GM19351 (cell line): ENCODE results near the gene HOXB4.

Experiments
- ATAC-seq: cut with Tn5 transposase; IDR thresholded peaks from one replicate; pipeline ENCODE4 v1.9.1; 2021; ENCODE audit warnings: mild to moderate bottlenecking, moderate library complexity; ENCODE audit not compliant: unreplicated experiment

Gene HOXB4

GRCh38 chr17:48601539-48602425, 23.6 kb upstream of the HOXB4 start:
- no peak for ATAC-seq

GRCh38 chr17:48601207-48601538, 23.0 kb upstream of the HOXB4 start:
- no peak for ATAC-seq

- no peak for ATAC-seq
Measured at GRCh38 chr17:48600244-48601098, 22.3 kb upstream of the HOXB4 start.

GRCh38 chr17:48599354-48599753, 21.2 kb upstream of the HOXB4 start:
- no peak for ATAC-seq

GRCh38 chr17:48598736-48599135, 20.6 kb upstream of the HOXB4 start:
- no peak for ATAC-seq

- ATAC-seq, result no peak
Measured at GRCh38 chr17:48597778-48598631, 19.9 kb upstream of the HOXB4 start.

- no peak for ATAC-seq
Measured at GRCh38 chr17:48597528-48597777, 19.3 kb upstream of the HOXB4 start.

- no peak for ATAC-seq
Measured at GRCh38 chr17:48596735-48597527, 18.8 kb upstream of the HOXB4 start.

GRCh38 chr17:48596000-48596734, 18.0 kb upstream of the HOXB4 start:
- ATAC-seq, result no peak

GRCh38 chr17:48595278-48595999, 17.3 kb upstream of the HOXB4 start:
- no peak for ATAC-seq

- no peak for ATAC-seq
Measured at GRCh38 chr17:48594538-48595277, 16.6 kb upstream of the HOXB4 start.

GRCh38 chr17:48593840-48594537, 15.8 kb upstream of the HOXB4 start:
- ATAC-seq, result no peak

- no peak for ATAC-seq
Measured at GRCh38 chr17:48593126-48593829, 15.1 kb upstream of the HOXB4 start, which contains the start of gene HOXB5. Gene HOXB5 (minus strand): TSS chr17:48593779. CDS start chr17:48593682, 97 bp downstream.

GRCh38 chr17:48592577-48592976, 14.4 kb upstream of the HOXB4 start:
- no peak for ATAC-seq

- no peak for ATAC-seq
Measured at GRCh38 chr17:48592057-48592514, 13.9 kb upstream of the HOXB4 start.

GRCh38 chr17:48591255-48592056, 13.3 kb upstream of the HOXB4 start:
- no peak for ATAC-seq
